Neuronal stem cell (in vitro differentiated cells): ENCODE results near the gene STARD13.

Experiments used
- DNase-seq: peaks from one replicate; pipeline ENCODE4 v3.0.0-alpha.2; 2013; ENCODE audit warnings: low spot score
- H2AFZ ChIP-seq: one replicate; pipeline ENCODE4 v1.6.1; 2013; ENCODE audit warnings: mild to moderate bottlenecking, low read length, inconsistent platforms
- H2AK5ac ChIP-seq: 2 replicates; pipeline ENCODE4 v1.6.1; 2013; ENCODE audit warnings: low read depth, mild to moderate bottlenecking, inconsistent platforms, low read length, moderate library complexity, mixed read lengths
- H2BK120ac ChIP-seq: 2 replicates; pipeline ENCODE4 v1.6.1; 2013; ENCODE audit warnings: low read depth, mild to moderate bottlenecking, inconsistent platforms, low read length, moderate library complexity, mixed read lengths
- H2BK12ac ChIP-seq: one replicate; pipeline ENCODE4 v1.6.1; 2013; ENCODE audit warnings: low read length, inconsistent platforms
- H2BK15ac ChIP-seq: 2 replicates; pipeline ENCODE4 v1.6.1; 2013; ENCODE audit warnings: mild to moderate bottlenecking, low read length, inconsistent platforms, mixed read lengths
- H2BK5ac ChIP-seq: one replicate; pipeline ENCODE4 v1.6.1; 2013; ENCODE audit warnings: inconsistent platforms, mild to moderate bottlenecking, low read length, moderate library complexity
- H3K14ac ChIP-seq: one replicate; pipeline ENCODE4 v1.6.1; 2013; ENCODE audit warnings: low read length, inconsistent platforms
- H3K18ac ChIP-seq: 2 replicates; pipeline ENCODE4 v1.6.1; 2013; ENCODE audit warnings: low read length, inconsistent platforms
- H3K23ac ChIP-seq: 2 replicates; pipeline ENCODE4 v1.6.1; 2013; ENCODE audit warnings: low read depth, mild to moderate bottlenecking, mixed read lengths, low read length, inconsistent platforms; ENCODE audit not compliant: poor library complexity
- H3K27ac ChIP-seq: replicated peaks from 3 replicates; pipeline ENCODE4 v1.5.1; 2013; ENCODE audit warnings: low read length, inconsistent platforms
- H3K27me3 ChIP-seq, 3 experiments: 2 replicates each; pipeline ENCODE4 v1.6.1; 2013; ENCODE audit warnings: low read length in 3 of 3, mild to moderate bottlenecking in 2 of 3, inconsistent platforms in 1 of 3, low read depth in 1 of 3, mixed read lengths in 1 of 3, moderate library complexity in 1 of 3; ENCODE audit not compliant: control insufficient read depth in 3 of 3, insufficient read depth in 3 of 3
- H3K36me3 ChIP-seq, 2 donors: replicated peaks in 1 of 2; 2 replicates each; pipeline ENCODE4 v1.6.1; 2013; ENCODE audit warnings: low read length in 2 of 2; ENCODE audit not compliant: control insufficient read depth in 2 of 2, insufficient read depth in 2 of 2
- H3K4ac ChIP-seq: 2 replicates; pipeline ENCODE4 v1.6.1; 2013; ENCODE audit warnings: inconsistent platforms, mild to moderate bottlenecking, low read length, moderate library complexity
- H3K4me1 ChIP-seq, 2 donors: 1 replicate in 1 of 2; 2 replicates in 1 of 2; pipeline ENCODE4 v1.6.1; 2013; ENCODE audit warnings: low read length in 2 of 2, low read depth in 1 of 2; ENCODE audit not compliant: control insufficient read depth in 2 of 2, insufficient read depth in 1 of 2
- H3K4me2 ChIP-seq: one replicate; pipeline ENCODE4 v1.6.1; 2013; ENCODE audit warnings: mild to moderate bottlenecking, low read length, inconsistent platforms; ENCODE audit not compliant: insufficient read depth, poor library complexity, severe bottlenecking
- H3K4me3 ChIP-seq, 2 donors: 2 replicates each; pipeline ENCODE4 v1.5.1; 2013; ENCODE audit warnings: low read length in 2 of 2, mild to moderate bottlenecking in 2 of 2, inconsistent platforms in 1 of 2, moderate library complexity in 1 of 2
- H3K79me1 ChIP-seq: one replicate; pipeline ENCODE4 v1.6.1; 2013; ENCODE audit warnings: low read depth, mild to moderate bottlenecking, inconsistent platforms, low read length, moderate library complexity
- H3K9ac ChIP-seq: one replicate; pipeline ENCODE4 v1.6.1; 2013; ENCODE audit warnings: mild to moderate bottlenecking, low read depth, low read length, inconsistent platforms; ENCODE audit not compliant: poor library complexity
- H3K9me3 ChIP-seq, 2 donors: replicated peaks in 1 of 2; 2 replicates each; pipeline versions ENCODE3 to v1.6.1; 2013; ENCODE audit warnings: low read length in 2 of 2, mild to moderate bottlenecking in 2 of 2, inconsistent platforms in 1 of 2, low read depth in 1 of 2, mixed read lengths in 1 of 2, moderate library complexity in 1 of 2; ENCODE audit not compliant: control insufficient read depth in 2 of 2, insufficient read depth in 1 of 2
- H4K8ac ChIP-seq: one replicate; pipeline ENCODE4 v1.6.1; 2013; ENCODE audit warnings: low read depth, mild to moderate bottlenecking, inconsistent platforms, low read length, moderate library complexity
- H4K91ac ChIP-seq: one replicate; pipeline ENCODE4 v1.6.1; 2013; ENCODE audit warnings: low read length, low read depth, mild to moderate bottlenecking, inconsistent platforms; ENCODE audit not compliant: poor library complexity
- WGBS, 2 donors: extraction: QIAGEN DNeasy Blood & Tissue Kit; methylation state at CpG; one replicate each; pipeline ENCODE4 v1.1.7; 2013; ENCODE audit warnings: missing lambda C conversion rate in 2 of 2, mixed read lengths in 1 of 2; ENCODE audit not compliant: insufficient read length in 2 of 2, insufficient replicate concordance in 1 of 2; ENCODE audit errors: extremely low coverage in 2 of 2; 5-methylcytosine and 5-hydroxymethylcytosine counted together

Gene STARD13

GRCh38 chr13:33110386-33110712, 175.2 kb downstream of the STARD13 start:
- no peaks in the 10 kb centered on the region for H3K4me1 ChIP-seq
- H2AFZ ChIP-seq, result no peak overlapping the region
- no peak overlapping the region for H4K91ac ChIP-seq
- no peaks in the 10 kb centered on the region for H3K36me3 ChIP-seq
- no peak overlapping the region for H3K23ac ChIP-seq
- no peak for DNase-seq
- no peak overlapping the region for H3K4me3 ChIP-seq
- H3K18ac ChIP-seq, result no peak overlapping the region
- no CpG with 5 or more reads among the region's 5 CpGs for WGBS, 2 donors
- H2BK12ac ChIP-seq, result no peak overlapping the region
- no peak overlapping the region for H3K9ac ChIP-seq
- no peaks in the 10 kb centered on the region for H3K27me3 ChIP-seq
- no peak overlapping the region for H4K8ac ChIP-seq
- H2BK5ac ChIP-seq, result no peak overlapping the region
- no peak overlapping the region for H3K4ac ChIP-seq
- H3K79me1 ChIP-seq, result no peaks in the 10 kb centered on the region
- H2BK15ac ChIP-seq, result no peak overlapping the region
- H3K4me2 ChIP-seq, result no peak overlapping the region
- no peaks in the 10 kb centered on the region for H3K9me3 ChIP-seq
- H2BK120ac ChIP-seq, result no peak overlapping the region
- no peak overlapping the region for H3K14ac ChIP-seq
- no peak overlapping the region for H3K27ac ChIP-seq
- H2AK5ac ChIP-seq, result no peak overlapping the region

GRCh38 chr13:33109801-33110200, 175.8 kb downstream of the STARD13 start:
- no CpG with 5 or more reads among the region's 10 CpGs for WGBS, 2 donors
- H3K79me1 ChIP-seq, result no peaks in the 10 kb centered on the region
- H3K4me2 ChIP-seq, result no peak overlapping the region
- no peak overlapping the region for H2BK15ac ChIP-seq
- no peak overlapping the region for H2AK5ac ChIP-seq
- no peak overlapping the region for H2BK5ac ChIP-seq
- no peak overlapping the region for H2BK12ac ChIP-seq
- H4K8ac ChIP-seq, result no peak overlapping the region
- H3K14ac ChIP-seq, result no peak overlapping the region
- no peak overlapping the region for H2AFZ ChIP-seq
- H3K9me3 ChIP-seq, result no peaks in the 10 kb centered on the region
- no peak overlapping the region for H3K4me3 ChIP-seq
- H3K36me3 ChIP-seq, result no peaks in the 10 kb centered on the region
- no peak overlapping the region for H3K23ac ChIP-seq
- H2BK120ac ChIP-seq, result no peak overlapping the region
- DNase-seq, result no peak
- no peak overlapping the region for H3K9ac ChIP-seq
- H3K4me1 ChIP-seq, result no peaks in the 10 kb centered on the region
- H4K91ac ChIP-seq, result no peak overlapping the region
- no peak overlapping the region for H3K27ac ChIP-seq
- H3K27me3 ChIP-seq, result no peaks in the 10 kb centered on the region
- H3K4ac ChIP-seq, result no peak overlapping the region
- H3K18ac ChIP-seq, result peak overlapping the region; percentile 40

DNA sequence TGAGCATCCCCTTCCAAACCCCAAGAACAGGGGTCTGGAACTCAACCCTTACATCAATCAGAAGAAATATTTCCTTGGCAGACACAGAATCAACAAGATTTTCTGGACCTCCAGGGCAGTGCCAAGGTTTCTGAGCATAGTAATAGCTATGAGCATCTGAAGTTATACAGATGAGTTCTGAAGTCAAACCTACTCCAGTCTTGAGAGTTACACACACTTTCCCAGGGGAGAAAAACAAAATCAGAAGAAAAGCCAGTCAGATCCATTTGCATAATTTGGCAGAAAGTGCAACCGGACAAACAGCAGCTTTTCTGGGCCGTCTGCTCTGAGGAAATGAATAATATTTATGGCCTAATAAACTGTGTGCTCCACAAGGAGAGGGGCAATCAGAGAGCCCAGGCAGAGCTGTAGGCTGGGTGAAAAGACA, 176.3 kb downstream of the STARD13 start:
- H3K9me3 ChIP-seq, result no peaks in the 10 kb centered on the region
- H3K9ac ChIP-seq, result no peak overlapping the region
- no peaks in the 10 kb centered on the region for H3K4me1 ChIP-seq
- no peak for DNase-seq
- H2BK15ac ChIP-seq, result no peak overlapping the region
- H4K91ac ChIP-seq, result no peak overlapping the region
- no peak overlapping the region for H3K4me3 ChIP-seq
- no peaks in the 10 kb centered on the region for H3K79me1 ChIP-seq
- no peak overlapping the region for H3K23ac ChIP-seq
- H3K14ac ChIP-seq, result no peak overlapping the region
- H2BK12ac ChIP-seq, result no peak overlapping the region
- H3K27me3 ChIP-seq, result no peaks in the 10 kb centered on the region
- no peaks in the 10 kb centered on the region for H3K36me3 ChIP-seq
- H2AK5ac ChIP-seq, result no peak overlapping the region
- no CpG with 5 or more reads among the region's 2 CpGs for WGBS, 2 donors
- H2AFZ ChIP-seq, result no peak overlapping the region
- no peak overlapping the region for H4K8ac ChIP-seq
- H2BK5ac ChIP-seq, result no peak overlapping the region
- no peak overlapping the region for H3K27ac ChIP-seq
- no peak overlapping the region for H3K18ac ChIP-seq
- no peak overlapping the region for H2BK120ac ChIP-seq
- H3K4me2 ChIP-seq, result no peak overlapping the region
- no peak overlapping the region for H3K4ac ChIP-seq

GRCh38 chr13:33108620-33109019, 176.9 kb downstream of the STARD13 start:
- Histone ChIP-seq H2BK12ac (no peak overlapping the region), H2AK5ac (no peak overlapping the region), H4K91ac (no peak overlapping the region), H2BK5ac (no peak overlapping the region), H3K23ac (no peak overlapping the region), H3K79me1 (no peaks in the 10 kb centered on the region), H3K9me3 (no peaks in the 10 kb centered on the region), H3K4ac (no peak overlapping the region), H3K14ac (no peak overlapping the region), H3K27ac (no peak overlapping the region), H3K9ac (no peak overlapping the region), H2BK120ac (no peak overlapping the region), H3K4me2 (no peak overlapping the region), H3K4me3 (no peak overlapping the region), H2AFZ (no peak overlapping the region), H2BK15ac (no peak overlapping the region), H4K8ac (no peak overlapping the region), H3K27me3 (no peaks in the 10 kb centered on the region), H3K36me3 (no peaks in the 10 kb centered on the region), H3K18ac (no peak overlapping the region), H3K4me1 (no peaks in the 10 kb centered on the region)
- no CpG with 5 or more reads among the region's 5 CpGs for WGBS, 2 donors
- no peak for DNase-seq
